GM12865 (cell line): ENCODE measurements around the gene ARG1.

Source experiments
- DNase-seq: peaks from one replicate; pipeline ENCODE4 v3.0.0; 2010; ENCODE audit warnings: low read depth
- H3K4me3 ChIP-seq: 2 replicates; pipeline ENCODE4 v1.5.1; 2011; ENCODE audit warnings: mild to moderate bottlenecking, low read depth, low read length, control low read depth
- CTCF ChIP-seq: IDR thresholded peaks from 2 replicates; pipeline ENCODE4 v1.5.1; 2011; ENCODE audit warnings: low read length, control low read depth, low read depth, inconsistent platforms; ENCODE audit not compliant: insufficient read depth; ENCODE audit errors: missing control alignments

ARG1 gene

GRCh38 chr6:131581523-131581922, 8.5 kb downstream of the ARG1 start:
- DNase-seq = no peak
- TF ChIP-seq CTCF = no peak
- H3K4me3 ChIP-seq = no peak overlapping the region

- TF ChIP-seq CTCF = no peak
- no peak for DNase-seq
Measured at GRCh38 chr6:131586543-131586942, 13.5 kb downstream of the ARG1 start.

GRCh38 chr6:131587909-131588308, 14.9 kb downstream of the ARG1 start:
- no peak overlapping the region for H3K4me3 ChIP-seq
- no peak for TF ChIP-seq CTCF
- DNase-seq = no peak

More at GRCh38 chr6:131586543-131586942, 13.5 kb downstream of the ARG1 start:
- H3K4me3 ChIP-seq = no peak overlapping the region

GRCh38 chr6:131588643-131589042, 15.6 kb downstream of the ARG1 start:
- no peak for TF ChIP-seq CTCF
- no peak for DNase-seq
- H3K4me3 ChIP-seq = no peak overlapping the region

- no peak for TF ChIP-seq CTCF
- no peak for DNase-seq
- no peak overlapping the region for H3K4me3 ChIP-seq
Measured at GRCh38 chr6:131592935-131593334, 19.9 kb downstream of the ARG1 start.

GRCh38 chr6:131594074-131594473, 21.0 kb downstream of the ARG1 start:
- TF ChIP-seq CTCF = no peak
- H3K4me3 ChIP-seq = no peak overlapping the region
- no peak for DNase-seq

GRCh38 chr6:131597446-131597845, 24.4 kb downstream of the ARG1 start:
- no peak overlapping the region for H3K4me3 ChIP-seq
- TF ChIP-seq CTCF = no peak
- no peak for DNase-seq
